ENCODE data around the gene ASIC3.

ASIC3 gene

GRCh38 chr7:151060416-151061212 is 12.3 kb downstream of the ASIC3 start:
- Histone ChIP-seq H4K8ac (ENCODE audit: low read depth, low read length) (no peak overlapping the region), H2AK5ac (ENCODE audit: low read depth, low read length) (peak overlapping the region; percentile 4), H3K27me3 (ENCODE audit: control insufficient read depth in 3 of 3, insufficient read depth in 3 of 3, low read depth in 1 of 3, low read length in 3 of 3) (peaks cover 0 to 33% (median 0%) of the 10 kb centered on the region in 3 experiments), H3K4me1 (ENCODE audit: control insufficient read depth in 2 of 2, insufficient read depth in 1 of 2, low read depth in 1 of 2, low read length in 2 of 2) (peaks cover 25 to 38% of the 10 kb centered on the region in 2 donors), H3K9ac (ENCODE audit: low read depth, low read length, poor library complexity) (peak overlapping the region; percentile 87), H3K9me3 (replicated peaks in 1 of 2; ENCODE audit: control insufficient read depth in 2 of 2, insufficient read depth in 1 of 2, low read depth in 1 of 2, low read length in 2 of 2) (no peaks in the 10 kb centered on the region), H3K27ac (replicated peaks; ENCODE audit: low read length) (no peak overlapping the region), H3K4ac (ENCODE audit: low read length) (no peak overlapping the region), H2AFZ (ENCODE audit: low read length) (peak overlapping the region; percentile 82), H2BK120ac (ENCODE audit: low read depth, low read length) (peak overlapping the region; percentile 58), H3K4me3 (ENCODE audit: low read length in 2 of 2) (peak overlapping the region; percentile 61 to 88), H3K36me3 (replicated peaks in 1 of 2; ENCODE audit: control insufficient read depth in 2 of 2, insufficient read depth in 2 of 2, low read length in 2 of 2) (peaks cover 13 to 31% of the 10 kb centered on the region in 2 donors), H3K4me2 (ENCODE audit: insufficient read depth, low read length, poor library complexity, severe bottlenecking) (peak overlapping the region; percentile 76), H2BK15ac (ENCODE audit: low read length) (peak overlapping the region; percentile 94), H4K91ac (ENCODE audit: low read depth, low read length, poor library complexity) (no peak overlapping the region), H3K14ac (ENCODE audit: low read length) (peak overlapping the region; percentile 4), H2BK12ac (ENCODE audit: low read length) (peak overlapping the region; percentile 79), H3K23ac (ENCODE audit: low read depth, low read length, poor library complexity) (peak overlapping the region; percentile 17), H3K79me1 (ENCODE audit: low read depth, low read length) (peaks cover 4% of the 10 kb centered on the region), H2BK5ac (ENCODE audit: low read length) (no peak overlapping the region), H3K18ac (ENCODE audit: low read length) (peak overlapping the region; percentile 94)
- DNase-seq (ENCODE audit: low spot score), result peak; percentile 63
- WGBS, 2 donors (ENCODE audit: extremely low coverage in 2 of 2, insufficient read length in 2 of 2, insufficient replicate concordance in 1 of 2), result no CpG with 5 or more reads among the region's 21 CpGs

- Histone ChIP-seq H3K9me3 (replicated peaks in 1 of 2; ENCODE audit: control insufficient read depth in 2 of 2, insufficient read depth in 1 of 2, low read depth in 1 of 2, low read length in 2 of 2) (no peaks in the 10 kb centered on the region), H4K8ac (ENCODE audit: low read depth, low read length) (no peak overlapping the region), H3K4me2 (ENCODE audit: insufficient read depth, low read length, poor library complexity, severe bottlenecking) (peak overlapping the region; percentile 64), H3K4ac (ENCODE audit: low read length) (peak overlapping the region; percentile 38), H2BK15ac (ENCODE audit: low read length) (peak overlapping the region; percentile 70), H3K14ac (ENCODE audit: low read length) (peak overlapping the region; percentile 59), H3K27me3 (ENCODE audit: control insufficient read depth in 3 of 3, insufficient read depth in 3 of 3, low read depth in 1 of 3, low read length in 3 of 3) (peaks cover 0 to 26% (median 0%) of the 10 kb centered on the region in 3 experiments), H3K4me3 (ENCODE audit: low read length in 2 of 2) (peak overlapping the region in 1 of 2 donors; percentile 61), H3K79me1 (ENCODE audit: low read depth, low read length) (peaks cover 4% of the 10 kb centered on the region), H2AFZ (ENCODE audit: low read length) (no peak overlapping the region), H3K18ac (ENCODE audit: low read length) (peak overlapping the region; percentile 90), H2AK5ac (ENCODE audit: low read depth, low read length) (peak overlapping the region; percentile 23), H3K9ac (ENCODE audit: low read depth, low read length, poor library complexity) (peak overlapping the region; percentile 73), H3K23ac (ENCODE audit: low read depth, low read length, poor library complexity) (peak overlapping the region; percentile 75), H3K27ac (replicated peaks; ENCODE audit: low read length) (no peak overlapping the region), H3K4me1 (ENCODE audit: control insufficient read depth in 2 of 2, insufficient read depth in 1 of 2, low read depth in 1 of 2, low read length in 2 of 2) (peaks cover 25 to 38% of the 10 kb centered on the region in 2 donors), H2BK12ac (ENCODE audit: low read length) (peak overlapping the region; percentile 53), H2BK120ac (ENCODE audit: low read depth, low read length) (no peak overlapping the region), H2BK5ac (ENCODE audit: low read length) (no peak overlapping the region), H3K36me3 (replicated peaks in 1 of 2; ENCODE audit: control insufficient read depth in 2 of 2, insufficient read depth in 2 of 2, low read length in 2 of 2) (peaks cover 15 to 40% of the 10 kb centered on the region in 2 donors), H4K91ac (ENCODE audit: low read depth, low read length, poor library complexity) (no peak overlapping the region)
- WGBS, 2 donors (ENCODE audit: extremely low coverage in 2 of 2, insufficient read length in 2 of 2, insufficient replicate concordance in 1 of 2), result no CpG with 5 or more reads among the region's 33 CpGs
- DNase-seq (ENCODE audit: low spot score), result no peak
These were observed 13.1 kb downstream of the ASIC3 start for GRCh38 chr7:151061213-151062110.

GRCh38 chr7:151062111-151062398 is 13.7 kb downstream of the ASIC3 start:
- peak overlapping the region; percentile 73 for H3K9ac ChIP-seq (ENCODE audit: low read depth, low read length, poor library complexity)
- peak overlapping the region; percentile 64 for H3K4me2 ChIP-seq (ENCODE audit: insufficient read depth, low read length, poor library complexity, severe bottlenecking)
- peak overlapping the region; percentile 53 for H2BK12ac ChIP-seq (ENCODE audit: low read length)
- H3K14ac ChIP-seq (ENCODE audit: low read length), result peak overlapping the region; percentile 59
- H2AK5ac ChIP-seq (ENCODE audit: low read depth, low read length), result peak overlapping the region; percentile 23
- H3K18ac ChIP-seq (ENCODE audit: low read length), result peak overlapping the region; percentile 90
- peak overlapping the region; percentile 70 for H2BK15ac ChIP-seq (ENCODE audit: low read length)
- no CpG with 5 or more reads among the region's 11 CpGs for WGBS, 2 donors (ENCODE audit: extremely low coverage in 2 of 2, insufficient read length in 2 of 2, insufficient replicate concordance in 1 of 2)
- H3K4me3 ChIP-seq (ENCODE audit: low read length in 2 of 2), result no peak overlapping the region
- H3K23ac ChIP-seq (ENCODE audit: low read depth, low read length, poor library complexity), result peak overlapping the region; percentile 75
- no peak overlapping the region for H4K91ac ChIP-seq (ENCODE audit: low read depth, low read length, poor library complexity)
- peaks cover 18 to 46% of the 10 kb centered on the region in 2 donors for H3K36me3 ChIP-seq (replicated peaks in 1 of 2; ENCODE audit: control insufficient read depth in 2 of 2, insufficient read depth in 2 of 2, low read length in 2 of 2)
- H2BK5ac ChIP-seq (ENCODE audit: low read length), result no peak overlapping the region
- H3K27me3 ChIP-seq (ENCODE audit: control insufficient read depth in 3 of 3, insufficient read depth in 3 of 3, low read depth in 1 of 3, low read length in 3 of 3), result peaks cover 0 to 20% (median 0%) of the 10 kb centered on the region in 3 experiments
- peaks cover 4% of the 10 kb centered on the region for H3K79me1 ChIP-seq (ENCODE audit: low read depth, low read length)
- no peak overlapping the region for H2AFZ ChIP-seq (ENCODE audit: low read length)
- peaks cover 21 to 36% of the 10 kb centered on the region in 2 donors for H3K4me1 ChIP-seq (ENCODE audit: control insufficient read depth in 2 of 2, insufficient read depth in 1 of 2, low read depth in 1 of 2, low read length in 2 of 2)
- H3K27ac ChIP-seq (replicated peaks; ENCODE audit: low read length), result no peak overlapping the region
- peak overlapping the region; percentile 38 for H3K4ac ChIP-seq (ENCODE audit: low read length)
- H3K9me3 ChIP-seq (replicated peaks in 1 of 2; ENCODE audit: control insufficient read depth in 2 of 2, insufficient read depth in 1 of 2, low read depth in 1 of 2, low read length in 2 of 2), result no peaks in the 10 kb centered on the region
- H4K8ac ChIP-seq (ENCODE audit: low read depth, low read length), result no peak overlapping the region
- DNase-seq (ENCODE audit: low spot score), result no peak
- H2BK120ac ChIP-seq (ENCODE audit: low read depth, low read length), result no peak overlapping the region
